Fibroblast of the conjunctiva (primary cell): Measurements from ENCODE around the gene TMEM117.
A peak's percentile ranks its signal among the peaks of the same experiment; 100 is the strongest.
"Not testable (repeated sequence)": the region's sequence is repeated elsewhere in the genome, so short reads cannot be mapped to it uniquely, and the experiment has no call there.

Experiments
- DNase-seq: peaks from one replicate; pipeline ENCODE4 v3.0.0-alpha.2; 2010; ENCODE audit warnings: low read depth

TMEM117 gene

GRCh38 chr12:43841253-43841652, 5.4 kb downstream of the TMEM117 start:
- no peak for DNase-seq

DNA sequence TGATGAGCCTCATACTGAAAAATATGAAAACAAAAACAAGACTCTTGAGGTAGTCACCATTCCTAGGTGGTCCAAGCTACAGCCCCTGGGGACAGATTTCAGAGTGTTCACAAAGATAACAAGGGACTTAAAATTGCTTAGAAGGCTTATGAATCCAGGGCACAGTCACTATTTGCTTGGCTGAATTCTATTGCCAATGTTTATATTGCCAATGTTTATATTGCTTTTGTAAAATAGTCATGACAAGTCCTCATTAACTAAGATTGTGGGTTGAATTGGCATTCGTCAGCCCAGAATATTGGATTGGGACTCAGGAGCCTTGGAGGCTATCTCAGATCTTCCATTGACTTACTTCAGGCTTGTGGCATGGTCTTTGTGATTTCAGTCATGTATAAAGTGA, 6.4 kb downstream of the TMEM117 start:
- DNase-seq: no peak

DNA sequence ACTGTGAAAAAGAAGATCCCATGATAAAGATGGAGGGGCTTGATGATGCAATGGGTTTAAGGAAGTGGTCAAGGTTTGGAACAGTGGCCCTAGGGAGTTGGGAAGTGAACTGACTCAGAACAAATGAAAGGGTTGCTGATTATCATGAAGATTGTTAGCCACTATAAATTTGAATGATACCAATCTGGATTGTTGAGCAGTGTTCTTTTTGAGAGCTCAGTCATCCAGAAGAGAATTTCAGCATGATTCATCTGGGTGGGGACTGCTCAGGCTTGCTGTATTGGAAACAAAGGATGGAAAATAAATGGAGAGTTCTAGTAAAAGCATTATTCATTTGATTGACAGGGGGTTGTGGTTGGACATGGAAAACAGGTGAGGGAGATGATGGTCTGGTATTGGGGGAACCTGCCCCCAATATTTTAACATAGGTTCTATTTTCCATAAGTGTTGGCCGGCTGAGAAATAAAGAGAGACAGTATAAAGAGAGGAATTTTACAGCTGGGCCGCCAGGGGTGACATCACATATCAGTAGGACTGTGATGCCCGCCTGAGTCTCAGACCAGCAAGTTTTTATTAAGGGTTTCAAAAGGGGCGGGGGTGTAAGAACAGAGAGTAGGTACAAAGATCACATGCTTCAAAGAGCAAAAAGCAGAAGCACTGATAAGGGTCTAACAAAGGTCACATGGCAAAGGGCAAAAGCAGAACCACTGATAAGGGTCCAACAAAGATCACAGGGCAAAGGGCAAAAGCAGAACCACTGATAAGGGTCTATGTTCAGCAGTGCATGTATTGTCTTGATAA, 11.7 kb downstream of the TMEM117 start:
- DNase-seq: peak; percentile 10

DNA sequence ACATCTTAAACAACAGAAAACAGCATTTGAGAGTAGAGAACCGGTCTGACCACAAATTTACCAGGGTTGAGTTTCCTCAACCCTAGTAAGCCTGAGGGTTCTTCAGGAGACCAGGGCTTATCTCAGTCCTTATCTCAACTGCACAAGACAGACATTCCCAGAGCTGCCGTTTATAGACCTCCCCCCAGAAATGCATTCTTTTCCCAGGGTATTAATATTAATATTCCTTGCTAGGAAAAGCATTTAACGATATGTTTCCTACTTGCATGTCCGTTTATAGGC, 12.3 kb downstream of the TMEM117 start:
- DNase-seq: no peak

- DNase-seq: no peak
Measured at GRCh38 chr12:43848786-43849185, 12.9 kb downstream of the TMEM117 start.

DNA sequence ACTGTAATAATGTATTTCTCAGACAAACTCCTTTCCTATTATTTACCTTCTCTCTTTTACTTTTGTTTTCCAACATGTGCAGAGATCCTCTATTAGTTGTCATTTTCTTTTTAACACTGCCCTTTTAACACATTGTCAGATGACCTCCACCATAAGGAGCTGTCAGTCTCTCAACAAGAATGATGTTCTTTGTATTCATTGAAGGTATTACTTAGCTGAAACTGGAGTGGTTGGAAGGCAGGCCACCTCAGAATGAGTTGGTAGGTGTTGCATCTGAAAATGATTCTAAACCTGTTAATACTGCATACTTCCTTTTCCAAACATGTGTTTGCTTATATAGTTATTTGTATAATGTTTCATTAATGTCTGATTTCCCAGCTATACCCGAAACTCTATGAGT, 16.9 kb downstream of the TMEM117 start:
- no peak for DNase-seq

- DNase-seq: no peak
Measured at GRCh38 chr12:43856972-43857371, 21.1 kb downstream of the TMEM117 start.

- no peak for DNase-seq
Measured at GRCh38 chr12:43858096-43858495, 22.2 kb downstream of the TMEM117 start.

DNA sequence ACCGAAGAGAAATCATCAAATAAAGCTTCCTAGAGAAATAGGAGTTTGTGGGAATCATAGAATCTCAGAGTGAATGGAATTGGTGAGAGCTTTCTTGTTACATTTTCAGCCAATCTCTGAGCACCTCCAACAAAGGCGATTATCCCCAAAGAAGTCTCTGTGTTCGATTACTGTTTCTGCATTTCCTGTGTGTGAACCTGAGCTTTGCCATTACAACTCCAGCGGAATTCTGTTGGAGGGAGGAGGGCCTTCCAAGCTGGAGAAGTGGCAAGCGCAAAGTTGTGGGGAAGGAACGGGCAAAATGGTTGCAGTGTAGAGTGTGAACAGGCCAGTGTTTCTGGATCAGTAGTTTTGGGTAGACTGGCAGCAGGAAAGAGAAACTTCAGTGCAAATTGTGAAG, 23.1 kb downstream of the TMEM117 start:
- no peak for DNase-seq

DNA sequence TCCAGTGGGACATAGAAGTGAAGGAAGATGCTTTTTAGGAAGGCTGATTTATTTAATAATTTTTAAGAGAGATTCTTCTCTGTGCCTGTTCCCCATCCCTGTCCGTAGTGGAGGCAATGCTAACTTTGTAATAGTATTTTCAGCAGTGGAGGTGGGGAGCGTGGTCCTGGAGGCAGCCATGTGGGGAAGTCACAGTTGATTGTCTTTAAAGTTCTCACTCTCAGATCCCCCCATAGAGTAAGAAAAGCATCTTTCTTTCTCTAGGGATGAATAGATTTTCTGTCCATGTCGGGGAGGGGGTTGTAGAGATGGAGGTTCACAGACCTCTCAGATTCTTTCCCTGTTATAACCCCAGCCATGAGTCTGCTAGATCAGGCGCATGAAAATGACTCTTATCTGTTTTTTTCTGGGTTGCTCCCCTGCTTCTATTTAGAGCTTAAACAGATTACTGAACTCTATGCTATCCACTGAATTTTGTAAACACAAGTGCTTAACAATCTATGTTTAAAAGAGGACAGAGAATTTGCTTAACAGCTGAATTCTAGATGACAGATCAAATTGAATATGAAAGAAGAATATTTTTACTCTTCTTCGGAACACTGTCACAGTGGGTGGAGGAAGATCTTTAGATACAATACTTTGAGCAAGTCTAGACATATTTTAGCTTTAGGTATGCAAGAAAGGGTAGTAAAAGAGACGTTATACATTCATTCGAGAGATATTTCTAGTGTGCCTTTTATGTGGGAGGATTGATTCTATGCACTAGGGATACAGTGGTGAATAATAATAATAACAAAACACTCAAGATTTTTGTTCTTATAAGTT, 25.3 kb downstream of the TMEM117 start:
- no peak for DNase-seq

- DNase-seq: no peak
Measured at GRCh38 chr12:43861840-43862150, 25.9 kb downstream of the TMEM117 start.

GRCh38 chr12:43863770-43864366, 28.0 kb downstream of the TMEM117 start:
- DNase-seq: no peak

GRCh38 chr12:43864557-43864956, 28.7 kb downstream of the TMEM117 start:
- DNase-seq: not testable (repeated sequence)

DNA sequence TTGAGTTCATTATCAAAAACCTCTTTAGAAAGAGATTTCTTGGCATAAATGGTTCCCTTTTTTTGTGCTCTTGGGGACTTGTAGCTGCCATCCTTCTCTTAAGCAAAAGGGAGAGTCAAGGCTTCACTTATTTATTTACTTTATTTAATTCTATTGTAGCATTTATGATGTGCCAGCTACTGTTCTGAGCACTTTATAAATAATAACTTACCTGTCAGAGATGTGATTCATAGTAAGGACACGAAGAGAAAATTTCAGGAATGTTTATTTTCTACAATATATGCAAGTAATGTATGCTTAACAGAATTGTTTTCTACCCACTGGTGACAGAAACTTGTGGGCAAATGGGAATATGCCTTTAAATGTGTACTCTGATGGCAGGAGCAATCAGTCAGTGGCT, 33.3 kb downstream of the TMEM117 start:
- DNase-seq: no peak

DNA sequence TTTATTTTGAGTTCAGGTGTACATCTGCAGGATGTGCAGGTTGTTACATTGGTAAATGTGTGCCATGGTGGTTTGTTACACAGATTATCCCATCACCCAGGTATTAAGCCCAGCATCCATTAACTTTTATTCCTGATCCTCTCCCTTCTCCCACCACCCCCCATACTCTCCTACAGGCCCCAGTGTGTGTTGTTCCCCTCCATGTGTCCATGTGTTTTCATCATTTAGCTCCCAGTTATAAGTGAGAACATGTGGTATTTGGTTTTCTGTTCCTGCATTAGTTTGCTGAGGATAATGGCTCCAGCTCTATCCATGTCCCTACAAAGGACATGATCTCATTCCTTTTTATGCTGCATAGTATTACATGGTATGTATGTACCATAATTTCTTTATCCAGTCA, 33.9 kb downstream of the TMEM117 start:
- not testable (repeated sequence) for DNase-seq

GRCh38 chr12:43871258-43871657, 35.4 kb downstream of the TMEM117 start:
- DNase-seq: not testable (repeated sequence)

GRCh38 chr12:43872396-43872795, 36.5 kb downstream of the TMEM117 start:
- DNase-seq: no peak

- DNase-seq: no peak
Measured at GRCh38 chr12:43878050-43878449, 42.2 kb downstream of the TMEM117 start.

DNA sequence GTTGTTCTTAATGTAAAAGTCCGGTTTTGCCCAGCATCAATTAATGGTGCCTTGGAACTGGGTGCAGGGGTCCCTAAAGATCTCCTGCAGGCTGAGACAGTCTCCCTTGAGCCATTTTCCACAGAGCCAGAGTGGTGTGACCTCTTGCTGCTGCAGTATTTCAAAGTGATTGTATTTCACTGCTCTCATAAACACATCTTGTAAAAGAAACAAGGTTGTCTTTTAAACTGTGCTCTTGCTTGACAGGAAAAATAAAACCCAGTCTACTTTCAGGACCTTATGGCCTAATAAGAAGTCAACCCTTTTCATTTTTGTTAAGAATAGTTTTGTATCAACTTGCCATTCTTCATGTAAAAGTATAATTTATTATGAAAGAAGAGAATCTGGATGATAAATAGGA, 44.7 kb downstream of the TMEM117 start:
- no peak for DNase-seq

DNA sequence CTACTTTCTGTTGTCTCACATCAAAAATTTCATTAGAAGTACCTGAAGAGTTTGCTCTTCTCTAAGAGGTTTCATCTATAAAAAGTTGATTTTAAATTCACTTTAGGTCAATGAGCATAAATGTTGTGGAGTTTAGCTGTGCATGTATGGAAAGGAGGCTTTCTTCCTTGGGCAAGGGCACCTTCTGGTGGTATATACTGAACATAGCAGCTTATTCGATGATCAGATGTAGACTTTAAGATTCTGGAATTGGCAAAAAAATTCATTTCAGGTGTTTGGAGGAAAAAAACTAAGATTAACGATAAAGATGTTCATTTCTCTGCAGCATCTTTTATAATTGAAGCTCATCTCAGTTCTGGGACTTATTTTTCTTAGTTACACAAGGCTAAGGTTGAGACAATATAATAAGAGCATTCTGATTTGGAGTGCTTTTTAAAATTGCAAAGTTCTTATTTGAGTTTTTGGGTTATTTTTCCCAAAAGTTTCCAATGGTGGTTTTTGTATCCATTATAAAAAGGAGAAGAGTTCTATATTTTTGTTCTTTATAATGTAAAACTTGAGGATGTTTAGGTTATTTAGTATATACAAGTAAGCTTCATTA, 46.8 kb downstream of the TMEM117 start:
- DNase-seq: peak; percentile 61

DNA sequence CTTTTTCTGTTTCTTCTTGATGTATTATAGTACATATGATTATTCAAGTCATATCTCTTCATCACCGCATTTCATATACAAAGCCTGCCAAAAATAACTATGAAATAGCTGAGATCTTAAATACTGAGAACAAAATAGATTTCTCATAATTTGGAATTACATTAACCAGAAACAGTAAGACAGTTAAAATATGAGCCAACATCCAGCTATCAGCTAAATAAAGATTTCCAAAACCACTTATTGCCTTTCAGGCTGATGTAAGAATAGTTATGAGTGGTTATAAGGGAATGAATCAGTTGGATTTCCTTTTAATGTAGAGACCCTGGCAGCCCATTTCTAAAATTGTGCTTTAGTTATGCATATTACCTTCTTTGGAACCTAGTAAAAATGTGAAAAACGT, 47.4 kb downstream of the TMEM117 start:
- DNase-seq: no peak

- DNase-seq: no peak
Measured at GRCh38 chr12:43883748-43884147, 47.9 kb downstream of the TMEM117 start.
